Activated T-cell treated with anti-CD3 and anti-CD28 coated beads, Interleukin-2, amount 50 U/mL, for 24 hours (primary cell): ENCODE results near the gene VEZF1.

Experiments used
- DNase-seq: peaks from one replicate; pipeline ENCODE4 v3.0.0-alpha.2; 2020
- H3K27ac Mint-ChIP-seq: 2 replicates; pipeline ENCODE4 v1.8.0; 2020; ENCODE audit warnings: mild to moderate bottlenecking, mixed read lengths
- H3K27me3 Mint-ChIP-seq: 2 replicates; pipeline ENCODE4 v1.8.0; 2020; ENCODE audit warnings: mixed read lengths
- H3K36me3 Mint-ChIP-seq: 2 replicates; pipeline ENCODE4 v1.8.0; 2020; ENCODE audit warnings: low read depth, mixed read lengths
- H3K4me1 Mint-ChIP-seq: 2 replicates; pipeline ENCODE4 v1.8.0; 2020; ENCODE audit warnings: low read depth, mixed read lengths
- H3K4me3 Mint-ChIP-seq: 2 replicates; pipeline ENCODE4 v1.8.0; 2020; ENCODE audit warnings: mild to moderate bottlenecking, moderate library complexity, mixed read lengths
- H3K9me3 Mint-ChIP-seq: 2 replicates; pipeline ENCODE4 v1.8.0; 2020; ENCODE audit warnings: mixed read lengths

VEZF1 gene

DNA sequence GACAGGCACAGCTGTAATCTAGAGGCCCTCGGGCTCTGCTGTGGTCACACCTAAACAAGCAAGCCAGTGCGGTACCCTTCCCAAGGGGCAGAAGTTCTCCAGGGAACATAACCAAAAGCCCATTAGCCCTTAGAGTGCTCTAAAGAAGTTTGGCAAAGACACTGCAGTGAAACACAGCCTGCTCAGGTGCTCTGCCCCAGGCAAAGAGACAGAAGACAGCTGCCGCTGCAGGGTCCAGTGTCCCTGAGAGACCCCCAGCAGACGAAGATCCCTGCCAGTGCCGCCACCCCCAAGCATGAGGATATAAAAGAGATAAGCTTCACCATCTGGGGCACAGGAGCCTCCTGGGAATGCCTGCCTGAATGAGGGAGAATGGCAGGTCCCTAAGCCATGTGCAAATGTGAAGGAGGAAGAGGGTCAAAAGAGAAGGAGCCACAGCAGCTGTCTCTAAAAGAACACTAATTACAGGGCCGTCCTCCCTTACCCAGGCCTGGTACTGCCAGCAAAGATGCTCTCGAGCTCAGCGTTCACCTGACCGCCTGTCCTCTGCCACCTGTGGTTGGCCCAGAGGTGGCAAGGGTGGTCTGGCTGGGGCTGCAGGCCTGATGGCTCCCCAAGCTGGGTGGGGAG lies 62.6 kb downstream of the VEZF1 start:
- H3K36me3 Mint-ChIP-seq, result no peaks in the 10 kb centered on the region
- no peak overlapping the region for H3K27ac Mint-ChIP-seq
- H3K4me1 Mint-ChIP-seq, result peaks cover 3% of the 10 kb centered on the region
- H3K4me3 Mint-ChIP-seq, result no peak overlapping the region
- DNase-seq, result no peak
- peaks cover 25% of the 10 kb centered on the region for H3K27me3 Mint-ChIP-seq
- H3K9me3 Mint-ChIP-seq, result no peaks in the 10 kb centered on the region

- no peak for DNase-seq
- H3K36me3 Mint-ChIP-seq, result no peaks in the 10 kb centered on the region
- no peak overlapping the region for H3K4me3 Mint-ChIP-seq
- peaks cover 25% of the 10 kb centered on the region for H3K27me3 Mint-ChIP-seq
- peaks cover 3% of the 10 kb centered on the region for H3K4me1 Mint-ChIP-seq
- no peak overlapping the region for H3K27ac Mint-ChIP-seq
- H3K9me3 Mint-ChIP-seq, result no peaks in the 10 kb centered on the region
Measured at GRCh38 chr17:57924677-57925076, 63.4 kb downstream of the VEZF1 start.
